Suprapubic skin (tissue), 3 donors: ENCODE measurements around the gene SCRN2.

Experiments
- EP300 ChIP-seq: sonication (generic); formaldehyde crosslinking; IDR thresholded peaks from one replicate; pipeline ENCODE4 v1.6.1; 2017; ENCODE audit warnings: antibody characterized with exemption
- POLR2A ChIP-seq, 2 donors: fragments of 450-650 bp; IDR thresholded peaks; one replicate each; pipeline ENCODE4 v1.6.1; 2017; ENCODE audit warnings: antibody characterized with exemption in 2 of 2, mild to moderate bottlenecking in 2 of 2, moderate library complexity in 2 of 2
- TF ChIP-seq, protein P1 (sequence below), 2 donors: fragments of 200-600 bp in 1 of 2; fragments of 450-650 bp in 1 of 2; sonication (generic) in 1 of 2; IDR thresholded peaks; one replicate each; pipeline ENCODE4 v1.5.1; 2016 to 2019; ENCODE audit warnings: antibody characterized with exemption in 2 of 2, mild to moderate bottlenecking in 1 of 2, moderate library complexity in 1 of 2

- TF ChIP-seq, protein P1, sequence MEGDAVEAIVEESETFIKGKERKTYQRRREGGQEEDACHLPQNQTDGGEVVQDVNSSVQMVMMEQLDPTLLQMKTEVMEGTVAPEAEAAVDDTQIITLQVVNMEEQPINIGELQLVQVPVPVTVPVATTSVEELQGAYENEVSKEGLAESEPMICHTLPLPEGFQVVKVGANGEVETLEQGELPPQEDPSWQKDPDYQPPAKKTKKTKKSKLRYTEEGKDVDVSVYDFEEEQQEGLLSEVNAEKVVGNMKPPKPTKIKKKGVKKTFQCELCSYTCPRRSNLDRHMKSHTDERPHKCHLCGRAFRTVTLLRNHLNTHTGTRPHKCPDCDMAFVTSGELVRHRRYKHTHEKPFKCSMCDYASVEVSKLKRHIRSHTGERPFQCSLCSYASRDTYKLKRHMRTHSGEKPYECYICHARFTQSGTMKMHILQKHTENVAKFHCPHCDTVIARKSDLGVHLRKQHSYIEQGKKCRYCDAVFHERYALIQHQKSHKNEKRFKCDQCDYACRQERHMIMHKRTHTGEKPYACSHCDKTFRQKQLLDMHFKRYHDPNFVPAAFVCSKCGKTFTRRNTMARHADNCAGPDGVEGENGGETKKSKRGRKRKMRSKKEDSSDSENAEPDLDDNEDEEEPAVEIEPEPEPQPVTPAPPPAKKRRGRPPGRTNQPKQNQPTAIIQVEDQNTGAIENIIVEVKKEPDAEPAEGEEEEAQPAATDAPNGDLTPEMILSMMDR (IDR thresholded peaks at IDR 0.05), result no peak
- TF ChIP-seq POLR2A (IDR thresholded peaks at IDR 0.05) (no peak), EP300 (no peak)
These were observed 11.2 kb downstream of the SCRN2 start for GRCh38 chr17:47829870-47830269.
